ENCODE measurements around the gene UTS2B.
"Not testable (repeated sequence)": the region's sequence is repeated elsewhere in the genome, so short reads cannot be mapped to it uniquely, and the experiment has no call there.

Gene UTS2B

DNA sequence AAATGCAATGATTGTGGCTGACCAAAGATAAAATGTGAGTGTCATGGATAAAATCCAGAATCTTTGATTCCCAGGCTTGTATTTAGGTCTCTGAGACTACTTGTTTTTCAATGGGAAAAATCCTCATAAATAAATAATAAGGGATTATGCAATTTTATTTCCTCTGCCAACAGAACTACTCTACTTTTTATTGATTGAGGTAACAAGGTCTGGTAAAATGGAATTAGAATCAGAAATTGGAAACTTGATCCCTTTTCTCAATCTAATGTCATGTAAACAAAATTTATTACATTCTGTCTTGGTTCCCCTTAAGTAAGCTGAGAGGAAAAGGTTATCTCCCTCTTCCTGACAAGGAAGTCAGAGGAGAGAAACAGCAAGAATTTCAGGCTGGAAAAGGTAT is 49.4 kb downstream of the UTS2B start:
- H3K9me3 ChIP-seq (ENCODE audit: control insufficient read depth in 2 of 2, low read length in 2 of 2): no peaks in the 10 kb centered on the region
- H3K4me1 ChIP-seq (ENCODE audit: control insufficient read depth, insufficient read depth, low read length): no peaks in the 10 kb centered on the region
- H3K27me3 ChIP-seq (ENCODE audit: control insufficient read depth in 1 of 2, insufficient read depth in 2 of 2, low read length in 2 of 2): no peaks in the 10 kb centered on the region
- H3K9ac ChIP-seq (ENCODE audit: low read length in 2 of 2): no peak overlapping the region
- no peak overlapping the region for H3K27ac ChIP-seq (ENCODE audit: low read length)
- H3K4me3 ChIP-seq (ENCODE audit: low read length in 2 of 2): no peak overlapping the region
- H3K36me3 ChIP-seq (ENCODE audit: control insufficient read depth in 2 of 2, insufficient read depth in 2 of 2, low read length in 2 of 2): no peaks in the 10 kb centered on the region

DNA sequence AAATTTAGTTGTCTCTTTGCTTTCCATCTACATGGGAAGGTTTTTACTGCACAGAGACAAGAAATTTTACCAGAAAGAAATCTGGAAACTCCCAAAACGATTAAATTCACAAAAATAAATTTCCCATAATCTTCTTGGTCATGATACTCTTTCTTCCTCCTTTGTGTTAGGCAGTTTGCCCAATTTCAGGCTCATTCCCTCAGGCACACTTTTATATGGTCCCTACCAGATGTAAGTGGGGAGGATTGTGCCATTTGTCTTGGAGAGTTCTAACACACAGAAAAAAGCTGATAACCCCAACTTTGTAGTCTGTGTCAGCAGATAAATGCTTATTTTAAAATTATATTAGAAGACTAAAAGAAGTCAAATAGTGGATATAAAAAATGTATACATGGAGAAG is 50.2 kb downstream of the UTS2B start:
- H3K9me3 ChIP-seq (ENCODE audit: control insufficient read depth in 2 of 2, low read length in 2 of 2): no peaks in the 10 kb centered on the region
- no peaks in the 10 kb centered on the region for H3K27me3 ChIP-seq (ENCODE audit: control insufficient read depth in 1 of 2, insufficient read depth in 2 of 2, low read length in 2 of 2)
- H3K27ac ChIP-seq (ENCODE audit: low read length): no peak overlapping the region
- H3K4me3 ChIP-seq (ENCODE audit: low read length in 2 of 2): no peak overlapping the region
- no peaks in the 10 kb centered on the region for H3K4me1 ChIP-seq (ENCODE audit: control insufficient read depth, insufficient read depth, low read length)
- H3K36me3 ChIP-seq (ENCODE audit: control insufficient read depth in 2 of 2, insufficient read depth in 2 of 2, low read length in 2 of 2): no peaks in the 10 kb centered on the region
- no peak overlapping the region for H3K9ac ChIP-seq (ENCODE audit: low read length in 2 of 2)

DNA sequence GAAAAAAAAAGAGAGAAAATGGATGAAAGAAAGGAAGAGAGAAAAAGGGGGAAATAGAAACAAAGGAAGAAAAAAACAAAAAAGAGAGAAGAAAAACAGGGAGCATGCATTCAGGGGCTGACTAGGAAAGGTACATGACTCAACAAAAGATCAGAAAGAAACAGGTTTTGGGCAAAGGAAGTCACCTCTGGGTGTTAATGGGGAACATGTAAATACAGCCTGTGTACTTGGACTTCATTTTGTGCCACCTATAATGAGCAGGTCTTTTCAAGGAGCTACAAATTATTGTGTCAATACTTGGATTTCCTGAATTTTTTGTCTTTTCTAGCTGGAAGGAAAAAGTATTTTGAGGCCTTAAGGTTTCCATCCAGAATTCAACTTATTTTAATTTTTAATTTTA is 54.6 kb downstream of the UTS2B start:
- Histone ChIP-seq H3K36me3 (ENCODE audit: control insufficient read depth in 2 of 2, insufficient read depth in 2 of 2, low read length in 2 of 2) (no peaks in the 10 kb centered on the region), H3K4me1 (ENCODE audit: control insufficient read depth, insufficient read depth, low read length) (no peaks in the 10 kb centered on the region), H3K27me3 (ENCODE audit: control insufficient read depth in 1 of 2, insufficient read depth in 2 of 2, low read length in 2 of 2) (no peaks in the 10 kb centered on the region), H3K4me3 (ENCODE audit: low read length in 2 of 2) (no peak overlapping the region), H3K27ac (ENCODE audit: low read length) (no peak overlapping the region), H3K9me3 (ENCODE audit: control insufficient read depth in 2 of 2, low read length in 2 of 2) (no peaks in the 10 kb centered on the region), H3K9ac (ENCODE audit: low read length in 2 of 2) (no peak overlapping the region)

DNA sequence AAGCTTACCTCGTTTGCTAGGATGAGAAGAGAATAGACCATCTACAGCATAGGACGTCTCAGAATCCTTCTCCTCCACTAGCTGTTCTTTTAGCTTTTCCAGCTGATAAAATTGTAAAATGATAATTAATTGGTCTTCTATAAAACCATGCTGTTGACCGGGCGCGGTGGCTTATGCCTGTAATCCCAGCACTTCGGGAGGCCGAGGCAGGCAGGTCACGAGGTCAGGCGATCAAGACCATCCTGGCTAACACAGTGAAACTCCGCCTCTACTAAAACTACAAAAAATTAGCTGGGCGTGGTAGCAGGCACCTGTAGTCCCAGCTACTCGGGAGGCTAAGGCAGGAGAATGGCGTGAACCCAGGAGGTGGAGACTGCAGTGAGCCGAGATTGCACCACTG is 55.1 kb downstream of the UTS2B start:
- not testable (repeated sequence) for H3K9ac ChIP-seq (ENCODE audit: low read length in 2 of 2); H3K36me3 ChIP-seq (ENCODE audit: control insufficient read depth in 2 of 2, insufficient read depth in 2 of 2, low read length in 2 of 2)

GRCh38 chr3:191269289-191270085 is 60.8 kb downstream of the UTS2B start:
- H3K36me3 ChIP-seq (ENCODE audit: control insufficient read depth in 2 of 2, insufficient read depth in 2 of 2, low read length in 2 of 2): no peaks in the 10 kb centered on the region
- H3K27ac ChIP-seq (ENCODE audit: low read length): no peak overlapping the region
- H3K9ac ChIP-seq (ENCODE audit: low read length in 2 of 2): no peak overlapping the region
- no peak overlapping the region for H3K4me3 ChIP-seq (ENCODE audit: low read length in 2 of 2)
- peaks cover 2% of the 10 kb centered on the region for H3K4me1 ChIP-seq (ENCODE audit: control insufficient read depth, insufficient read depth, low read length)
- no peaks in the 10 kb centered on the region for H3K27me3 ChIP-seq (ENCODE audit: control insufficient read depth in 1 of 2, insufficient read depth in 2 of 2, low read length in 2 of 2)
- H3K9me3 ChIP-seq (ENCODE audit: control insufficient read depth in 2 of 2, low read length in 2 of 2): no peaks in the 10 kb centered on the region

More for the DNA sequence above, 55.1 kb downstream of the UTS2B start:
- H3K4me1 ChIP-seq (ENCODE audit: control insufficient read depth, insufficient read depth, low read length); H3K4me3 ChIP-seq (ENCODE audit: low read length in 2 of 2); H3K9me3 ChIP-seq (ENCODE audit: control insufficient read depth in 2 of 2, low read length in 2 of 2); H3K27ac ChIP-seq (ENCODE audit: low read length); H3K27me3 ChIP-seq (ENCODE audit: control insufficient read depth in 1 of 2, insufficient read depth in 2 of 2, low read length in 2 of 2): not testable (repeated sequence)

GRCh38 chr3:191268737-191269136 is 61.6 kb downstream of the UTS2B start:
- Histone ChIP-seq H3K9me3 (ENCODE audit: control insufficient read depth in 2 of 2, low read length in 2 of 2) (no peaks in the 10 kb centered on the region), H3K9ac (ENCODE audit: low read length in 2 of 2) (no peak overlapping the region), H3K4me3 (ENCODE audit: low read length in 2 of 2) (no peak overlapping the region), H3K36me3 (ENCODE audit: control insufficient read depth in 2 of 2, insufficient read depth in 2 of 2, low read length in 2 of 2) (no peaks in the 10 kb centered on the region), H3K27me3 (ENCODE audit: control insufficient read depth in 1 of 2, insufficient read depth in 2 of 2, low read length in 2 of 2) (no peaks in the 10 kb centered on the region), H3K4me1 (ENCODE audit: control insufficient read depth, insufficient read depth, low read length) (peaks cover 2% of the 10 kb centered on the region), H3K27ac (ENCODE audit: low read length) (no peak overlapping the region)

GRCh38 chr3:191263850-191264249 is 66.5 kb downstream of the UTS2B start:
- no peaks in the 10 kb centered on the region for H3K36me3 ChIP-seq (ENCODE audit: control insufficient read depth in 2 of 2, insufficient read depth in 2 of 2, low read length in 2 of 2)
- H3K27ac ChIP-seq (ENCODE audit: low read length): no peak overlapping the region
- no peak overlapping the region for H3K9ac ChIP-seq (ENCODE audit: low read length in 2 of 2)
- H3K27me3 ChIP-seq (ENCODE audit: control insufficient read depth in 1 of 2, insufficient read depth in 2 of 2, low read length in 2 of 2): no peaks in the 10 kb centered on the region
- H3K4me3 ChIP-seq (ENCODE audit: low read length in 2 of 2): no peak overlapping the region
- H3K4me1 ChIP-seq (ENCODE audit: control insufficient read depth, insufficient read depth, low read length): no peaks in the 10 kb centered on the region
- H3K9me3 ChIP-seq (ENCODE audit: control insufficient read depth in 2 of 2, low read length in 2 of 2): no peaks in the 10 kb centered on the region

- no peak overlapping the region for H3K27ac ChIP-seq (ENCODE audit: low read length)
Observed at GRCh38 chr3:191263365-191263764, 67.0 kb downstream of the UTS2B start.

GRCh38 chr3:191262650-191263049 is 67.7 kb downstream of the UTS2B start:
- H3K4me3 ChIP-seq (ENCODE audit: low read length in 2 of 2): no peak overlapping the region
- H3K27me3 ChIP-seq (ENCODE audit: control insufficient read depth in 1 of 2, insufficient read depth in 2 of 2, low read length in 2 of 2): no peaks in the 10 kb centered on the region
- H3K27ac ChIP-seq (ENCODE audit: low read length): no peak overlapping the region
- no peaks in the 10 kb centered on the region for H3K36me3 ChIP-seq (ENCODE audit: control insufficient read depth in 2 of 2, insufficient read depth in 2 of 2, low read length in 2 of 2)
- H3K9me3 ChIP-seq (ENCODE audit: control insufficient read depth in 2 of 2, low read length in 2 of 2): no peaks in the 10 kb centered on the region
- H3K9ac ChIP-seq (ENCODE audit: low read length in 2 of 2): no peak overlapping the region
- no peaks in the 10 kb centered on the region for H3K4me1 ChIP-seq (ENCODE audit: control insufficient read depth, insufficient read depth, low read length)

More at GRCh38 chr3:191263365-191263764, 67.0 kb downstream of the UTS2B start:
- Histone ChIP-seq H3K9ac (ENCODE audit: low read length in 2 of 2) (no peak overlapping the region), H3K4me3 (ENCODE audit: low read length in 2 of 2) (no peak overlapping the region), H3K4me1 (ENCODE audit: control insufficient read depth, insufficient read depth, low read length) (no peaks in the 10 kb centered on the region), H3K9me3 (ENCODE audit: control insufficient read depth in 2 of 2, low read length in 2 of 2) (no peaks in the 10 kb centered on the region), H3K36me3 (ENCODE audit: control insufficient read depth in 2 of 2, insufficient read depth in 2 of 2, low read length in 2 of 2) (no peaks in the 10 kb centered on the region), H3K27me3 (ENCODE audit: control insufficient read depth in 1 of 2, insufficient read depth in 2 of 2, low read length in 2 of 2) (no peaks in the 10 kb centered on the region)

- Histone ChIP-seq H3K4me1 (ENCODE audit: control insufficient read depth, insufficient read depth, low read length) (no peaks in the 10 kb centered on the region), H3K4me3 (ENCODE audit: low read length in 2 of 2) (no peak overlapping the region), H3K36me3 (ENCODE audit: control insufficient read depth in 2 of 2, insufficient read depth in 2 of 2, low read length in 2 of 2) (no peaks in the 10 kb centered on the region), H3K9ac (ENCODE audit: low read length in 2 of 2) (no peak overlapping the region), H3K27me3 (ENCODE audit: control insufficient read depth in 1 of 2, insufficient read depth in 2 of 2, low read length in 2 of 2) (no peaks in the 10 kb centered on the region), H3K27ac (ENCODE audit: low read length) (no peak overlapping the region), H3K9me3 (ENCODE audit: control insufficient read depth in 2 of 2, low read length in 2 of 2) (no peaks in the 10 kb centered on the region)
Observed at GRCh38 chr3:191261304-191261638, 69.1 kb downstream of the UTS2B start.

GRCh38 chr3:191260431-191261303 is 69.7 kb downstream of the UTS2B start:
- Histone ChIP-seq H3K27ac (ENCODE audit: low read length) (no peak overlapping the region), H3K9me3 (ENCODE audit: control insufficient read depth in 2 of 2, low read length in 2 of 2) (no peaks in the 10 kb centered on the region), H3K27me3 (ENCODE audit: control insufficient read depth in 1 of 2, insufficient read depth in 2 of 2, low read length in 2 of 2) (no peaks in the 10 kb centered on the region), H3K4me3 (ENCODE audit: low read length in 2 of 2) (no peak overlapping the region), H3K4me1 (ENCODE audit: control insufficient read depth, insufficient read depth, low read length) (no peaks in the 10 kb centered on the region), H3K9ac (ENCODE audit: low read length in 2 of 2) (no peak overlapping the region), H3K36me3 (ENCODE audit: control insufficient read depth in 2 of 2, insufficient read depth in 2 of 2, low read length in 2 of 2) (no peaks in the 10 kb centered on the region)

Measured in stomach smooth muscle (tissue), 2 donors.